AG04450 (cell line): ENCODE results near the gene ANXA8. TPM values are rescaled to one million over a fixed set of nuclear protein-coding genes. Genes with fewer than 3 reads are reported as not detected.

Experiments
- CTCF ChIA-PET: fragments of 300-600, 350-600 bp; formaldehyde crosslinking; extraction: SDS; loops from one replicate; lab custom pipeline; 2022; ENCODE audit warnings: antibody characterized with exemption, inconsistent platforms; lab: Charles Lee
- POLR2A ChIA-PET: fragments of 350-600 bp; formaldehyde crosslinking; extraction: SDS; loops from one replicate; lab custom pipeline; 2021; ENCODE audit warnings: antibody characterized with exemption, inconsistent platforms; lab: Yijun Ruan, JAX
- DNase-seq: peaks from one replicate; pipeline ENCODE4 v3.0.0-alpha.2; 2011; ENCODE audit warnings: low read depth, low spot score
- H3K27ac ChIP-seq: one replicate; pipeline ENCODE4 v1.5.1; 2012; ENCODE audit warnings: low read depth, low read length, control low read depth
- H3K27me3 ChIP-seq: one replicate; pipeline ENCODE4 v1.6.0; 2012; ENCODE audit warnings: low read length; ENCODE audit not compliant: control insufficient read depth, insufficient read depth
- H3K4me3 ChIP-seq: 2 replicates; pipeline ENCODE4 v1.5.1; 2011; ENCODE audit warnings: mild to moderate bottlenecking, low read depth, low read length, control low read depth
- H3K9me3 ChIP-seq: 2 replicates; pipeline ENCODE4 v1.5.1; 2012; ENCODE audit warnings: low read length; ENCODE audit not compliant: control insufficient read depth, insufficient read depth
- polyA plus RNA-seq: library from polyadenylated mRNA; depleted of rRNA; stranded (reverse); fragments of >200 nt; gene quantifications from 2 replicates; pipeline ENCODE4 v1.2.3, GENCODE V29; 2011
- TF ChIP-seq, protein P1 (sequence below): IDR thresholded peaks from 2 replicates; pipeline ENCODE4 v1.5.1; 2011; ENCODE audit warnings: low read depth, low read length, control low read depth, inconsistent platforms

The ANXA8 gene
- polyA plus RNA-seq, 1 experiment, result 0.42 TPM

DNA sequence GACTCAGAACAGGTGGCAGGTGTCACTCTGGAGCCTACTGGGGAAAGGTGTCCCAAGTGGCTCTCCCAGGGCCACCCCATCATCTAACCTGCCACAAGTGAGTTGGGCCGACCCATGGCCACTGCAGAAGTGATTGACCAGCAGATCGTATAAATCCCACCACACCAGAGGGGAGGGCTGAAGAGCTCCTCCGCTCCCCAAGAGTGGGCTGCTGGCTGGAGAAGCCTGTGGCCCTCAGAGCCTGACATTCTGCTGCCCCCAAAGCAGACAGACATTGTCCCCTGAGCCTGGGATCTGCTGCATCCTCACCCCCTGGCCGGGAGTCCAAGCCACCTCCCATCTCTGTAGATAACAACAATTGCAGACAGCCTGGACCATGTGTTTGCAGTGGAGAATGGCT, 36.7 kb downstream of the ANXA8 start:
- Histone ChIP-seq H3K9me3 (peaks cover 8% of the 10 kb centered on the region; the same call in 1 of the 2 replicates), H3K27me3 (peaks cover 16% of the 10 kb centered on the region), H3K27ac (no peak overlapping the region), H3K4me3 (no peak overlapping the region)
- ChIA-PET POLR2A (no interaction called here), CTCF (no interaction called here)
- TF ChIP-seq, protein P1, sequence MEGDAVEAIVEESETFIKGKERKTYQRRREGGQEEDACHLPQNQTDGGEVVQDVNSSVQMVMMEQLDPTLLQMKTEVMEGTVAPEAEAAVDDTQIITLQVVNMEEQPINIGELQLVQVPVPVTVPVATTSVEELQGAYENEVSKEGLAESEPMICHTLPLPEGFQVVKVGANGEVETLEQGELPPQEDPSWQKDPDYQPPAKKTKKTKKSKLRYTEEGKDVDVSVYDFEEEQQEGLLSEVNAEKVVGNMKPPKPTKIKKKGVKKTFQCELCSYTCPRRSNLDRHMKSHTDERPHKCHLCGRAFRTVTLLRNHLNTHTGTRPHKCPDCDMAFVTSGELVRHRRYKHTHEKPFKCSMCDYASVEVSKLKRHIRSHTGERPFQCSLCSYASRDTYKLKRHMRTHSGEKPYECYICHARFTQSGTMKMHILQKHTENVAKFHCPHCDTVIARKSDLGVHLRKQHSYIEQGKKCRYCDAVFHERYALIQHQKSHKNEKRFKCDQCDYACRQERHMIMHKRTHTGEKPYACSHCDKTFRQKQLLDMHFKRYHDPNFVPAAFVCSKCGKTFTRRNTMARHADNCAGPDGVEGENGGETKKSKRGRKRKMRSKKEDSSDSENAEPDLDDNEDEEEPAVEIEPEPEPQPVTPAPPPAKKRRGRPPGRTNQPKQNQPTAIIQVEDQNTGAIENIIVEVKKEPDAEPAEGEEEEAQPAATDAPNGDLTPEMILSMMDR, result no peak
- no peak for DNase-seq

DNA sequence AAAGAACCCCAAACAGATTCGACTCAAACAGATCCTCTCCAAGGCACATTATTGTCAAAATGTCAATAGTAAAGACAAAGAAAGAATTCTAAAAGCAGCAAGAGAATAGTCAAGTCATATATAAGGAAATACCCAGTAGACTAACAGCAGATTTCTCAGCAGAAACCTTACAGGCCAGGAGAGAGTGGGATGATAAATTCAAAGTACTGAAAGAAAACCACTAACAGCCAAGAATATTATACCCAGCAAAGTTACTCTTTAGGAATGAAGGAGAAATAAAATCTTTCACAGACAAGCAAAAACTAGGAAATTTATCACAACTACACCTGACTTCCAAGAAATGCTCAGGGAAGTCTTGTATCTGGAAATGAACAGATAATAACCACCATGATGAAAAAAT, 38.2 kb downstream of the ANXA8 start:
- ChIA-PET POLR2A (no interaction called here), CTCF (no interaction called here)
- peaks cover 8% of the 10 kb centered on the region; the same call in 1 of the 2 replicates for H3K9me3 ChIP-seq
- H3K4me3 ChIP-seq, result no peak overlapping the region
- H3K27ac ChIP-seq, result no peak overlapping the region
- no peak for DNase-seq
- TF ChIP-seq, protein P1, result no peak
- H3K27me3 ChIP-seq, result peaks cover 22% of the 10 kb centered on the region

DNA sequence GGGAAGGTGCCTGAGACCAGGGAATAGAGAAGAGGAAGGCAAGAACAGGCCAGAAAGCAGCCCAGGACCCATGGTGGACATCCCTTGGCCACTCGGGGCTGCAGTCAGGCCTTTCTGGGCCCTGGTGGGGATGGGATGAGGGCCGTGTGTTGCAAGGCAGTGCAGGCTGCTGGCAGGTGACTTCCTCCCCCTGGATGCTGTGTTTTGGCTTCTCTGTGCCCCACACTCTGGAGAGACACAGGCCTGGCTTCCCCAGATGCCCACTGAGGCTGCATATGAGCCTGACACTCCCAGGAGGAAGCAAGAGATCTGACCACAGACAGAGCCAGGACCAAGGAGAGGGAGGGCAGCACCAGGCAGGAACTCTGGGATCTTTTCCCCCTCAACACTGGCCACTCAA, 39.9 kb downstream of the ANXA8 start:
- CTCF ChIA-PET, result no interaction called here
- POLR2A ChIA-PET, result no interaction called here
- Histone ChIP-seq H3K9me3 (peaks cover 8% of the 10 kb centered on the region; the same call in 1 of the 2 replicates), H3K27me3 (peaks cover 30% of the 10 kb centered on the region), H3K4me3 (no peak overlapping the region), H3K27ac (no peak overlapping the region)
- DNase-seq, result no peak
- TF ChIP-seq, protein P1, result no peak

DNA sequence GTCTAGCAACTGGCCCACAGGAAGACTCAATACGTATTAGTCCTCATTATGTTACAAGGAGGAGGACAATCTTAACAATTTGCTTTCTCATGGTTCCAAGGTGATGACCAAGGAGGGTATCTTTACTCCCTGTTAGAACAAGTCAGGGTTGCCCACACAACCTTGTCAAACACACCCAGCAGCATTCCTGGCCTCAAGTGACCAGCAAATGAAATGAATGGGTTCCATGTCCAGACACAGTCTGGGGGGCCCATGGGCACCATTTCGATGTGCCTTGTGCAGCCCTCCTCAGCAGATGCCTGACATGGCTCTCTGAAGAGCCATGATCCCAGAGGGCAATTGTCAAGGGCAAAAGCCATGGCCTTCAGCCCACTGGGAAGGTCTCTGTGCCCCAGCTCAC, 40.8 kb downstream of the ANXA8 start:
- H3K4me3 ChIP-seq, result no peak overlapping the region
- no peak for DNase-seq
- no peak overlapping the region for H3K27ac ChIP-seq
- TF ChIP-seq, protein P1, result no peak
- ChIA-PET POLR2A (no interaction called here), CTCF (no interaction called here)
- H3K9me3 ChIP-seq, result peaks cover 8% of the 10 kb centered on the region; the same call in 1 of the 2 replicates
- peaks cover 30% of the 10 kb centered on the region for H3K27me3 ChIP-seq

DNA sequence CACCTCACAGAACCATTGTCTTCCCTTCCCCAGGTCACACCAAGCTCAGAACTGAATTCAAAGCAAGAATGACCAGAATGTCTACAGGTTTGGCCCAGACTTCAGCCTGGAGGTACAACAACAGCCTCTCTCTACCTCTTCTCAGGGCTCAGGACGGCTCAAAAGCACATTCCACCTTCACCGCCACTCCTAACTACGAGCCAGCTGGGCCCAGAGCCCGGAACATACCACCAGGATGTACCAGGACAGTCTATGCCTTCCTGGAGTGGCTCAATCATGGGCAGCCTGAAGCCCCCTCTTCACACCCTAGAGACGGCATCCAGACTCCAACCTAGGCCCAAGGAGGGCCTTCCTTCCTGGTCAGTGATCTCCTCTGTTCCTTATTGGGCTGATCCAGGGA, 41.6 kb downstream of the ANXA8 start:
- POLR2A ChIA-PET, result no interaction called here
- no peak for DNase-seq
- TF ChIP-seq, protein P1, result no peak

More for the DNA sequence above, 41.6 kb downstream of the ANXA8 start:
- Histone ChIP-seq H3K9me3 (peaks cover 8% of the 10 kb centered on the region; the same call in 1 of the 2 replicates), H3K27ac (no peak overlapping the region), H3K27me3 (peaks cover 28% of the 10 kb centered on the region), H3K4me3 (no peak overlapping the region)
- CTCF ChIA-PET, result no interaction called here
